Nucleus accumbens (tissue), 56 donors: Measurements from ENCODE around the gene MRPL49.
"Not testable (repeated sequence)": the region's sequence is repeated elsewhere in the genome, so short reads cannot be mapped to it uniquely, and the experiment has no call there.

ENCODE experiments used
- DNase-seq, 56 donors: peaks; one replicate each; lab custom pipeline; 2025; lab: John Stamatoyannopoulos, UW

MRPL49 gene

GRCh38 chr11:65116370-65117205 is 5.5 kb upstream of the MRPL49 start:
- DNase-seq: peak in 15 of 56 donors; percentile 15 to 57 (median 42)

DNA sequence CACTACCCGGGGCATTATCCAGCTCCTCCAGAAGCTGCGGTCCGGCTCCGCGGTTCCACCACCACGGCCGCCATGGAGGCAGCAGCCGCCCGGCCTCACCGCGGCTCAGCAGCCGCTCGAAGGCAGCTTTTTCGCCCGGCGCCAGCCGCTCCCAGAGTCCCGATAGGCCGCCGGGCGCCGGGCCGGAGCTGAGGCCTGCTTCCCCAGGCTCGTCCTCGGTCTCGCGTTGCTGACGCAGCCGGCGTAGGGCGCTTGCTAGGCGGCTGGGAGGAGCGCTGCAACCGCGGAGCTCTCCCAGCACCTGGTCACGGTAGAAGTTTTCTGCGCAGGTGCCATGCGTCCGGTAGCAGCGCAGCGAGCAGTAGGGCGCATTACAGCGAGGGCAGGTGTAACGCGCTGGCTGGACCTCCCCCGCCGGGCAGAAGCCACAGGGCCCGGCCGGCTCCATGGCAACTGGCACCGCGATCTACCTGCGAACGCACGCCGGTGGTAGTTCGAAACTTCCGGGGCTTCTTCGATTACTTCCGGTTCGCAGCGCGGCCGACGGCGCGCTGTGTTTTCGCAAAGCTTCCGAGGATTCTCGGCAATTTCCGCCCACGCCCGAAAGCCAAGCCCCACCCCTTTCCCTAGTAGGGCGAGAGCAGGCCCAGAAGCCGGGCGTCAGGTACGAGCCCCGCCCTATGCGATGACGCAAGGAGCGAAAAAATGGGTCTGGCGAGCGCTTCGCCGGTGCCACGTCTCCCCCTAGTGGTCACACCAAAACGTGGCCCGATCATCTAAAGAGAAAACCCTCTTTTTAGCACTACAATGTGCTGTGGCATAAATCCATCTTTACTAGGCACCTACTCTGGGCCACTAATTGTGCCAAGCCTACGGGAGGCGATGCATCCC is 4.7 kb upstream of the MRPL49 start, which contains the start of gene ZNHIT2:
Gene ZNHIT2 (minus strand): TSS at position 496 of the 891 bp plus-strand sequence. CDS start 48 bp downstream, at position 448.
- DNase-seq: peak; percentile 67 to 100 (median 98)

- DNase-seq: no peak
Measured at GRCh38 chr11:65118097-65118837, 3.9 kb upstream of the MRPL49 start.

DNA sequence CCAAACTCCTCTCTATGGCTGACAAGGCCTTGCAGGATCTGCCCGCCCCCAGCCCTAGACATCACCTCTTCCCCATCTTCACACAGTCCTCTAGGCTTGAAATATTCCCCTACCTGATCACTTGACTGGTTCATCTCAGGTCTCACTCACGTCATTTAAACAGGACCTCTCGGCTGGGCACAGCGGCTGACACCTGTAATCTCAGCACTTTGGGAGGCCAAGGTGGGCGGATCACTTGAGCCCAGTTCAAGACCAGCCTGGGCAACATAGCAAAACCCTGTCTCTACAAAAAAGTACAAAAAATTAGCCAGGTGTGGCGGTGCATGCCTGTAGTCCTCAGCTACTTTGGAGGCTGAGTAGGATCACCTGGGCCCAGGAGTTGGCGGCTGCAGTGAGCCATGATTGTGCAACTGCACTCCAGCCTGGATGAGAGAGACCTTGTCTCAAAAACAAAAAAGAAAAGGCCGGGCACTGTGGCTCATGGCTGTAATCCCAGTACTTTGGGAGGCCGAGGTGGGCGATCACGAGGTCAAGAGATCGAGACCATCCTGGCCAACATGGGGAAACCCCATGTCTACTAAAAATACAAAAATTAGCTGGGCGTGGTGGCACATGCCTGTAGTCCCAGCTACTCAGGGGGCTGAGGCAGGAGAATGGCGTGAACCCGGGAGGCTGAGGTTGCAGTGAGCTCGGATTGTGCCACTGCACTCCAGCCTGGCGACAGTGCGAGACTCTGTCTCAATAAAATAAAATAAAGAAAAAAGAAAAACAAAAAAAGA is 3.0 kb upstream of the MRPL49 start:
- DNase-seq: not testable (repeated sequence)

GRCh38 chr11:65119670-65119995 is 2.5 kb upstream of the MRPL49 start:
- DNase-seq: no peak

DNA sequence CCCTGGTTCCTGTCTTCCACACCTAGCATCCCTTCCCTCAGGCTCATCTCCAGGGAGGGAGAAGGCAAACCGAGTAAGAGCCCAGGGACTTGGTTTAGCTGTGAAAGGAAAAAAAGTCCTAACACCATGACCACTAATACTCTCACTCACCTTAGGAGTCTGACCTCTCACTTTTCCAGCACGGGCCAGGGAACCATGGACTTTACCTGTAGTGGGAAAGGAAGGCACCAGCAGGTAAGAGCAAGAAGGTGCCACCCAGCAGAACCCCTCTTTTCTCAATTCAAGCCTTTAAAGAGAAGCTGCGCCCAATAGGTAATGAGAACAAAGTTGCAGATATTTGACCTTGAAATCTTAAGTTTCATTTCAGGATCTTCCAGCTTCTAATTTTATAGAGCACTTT is 1.3 kb upstream of the MRPL49 start:
- no peak for DNase-seq

DNA sequence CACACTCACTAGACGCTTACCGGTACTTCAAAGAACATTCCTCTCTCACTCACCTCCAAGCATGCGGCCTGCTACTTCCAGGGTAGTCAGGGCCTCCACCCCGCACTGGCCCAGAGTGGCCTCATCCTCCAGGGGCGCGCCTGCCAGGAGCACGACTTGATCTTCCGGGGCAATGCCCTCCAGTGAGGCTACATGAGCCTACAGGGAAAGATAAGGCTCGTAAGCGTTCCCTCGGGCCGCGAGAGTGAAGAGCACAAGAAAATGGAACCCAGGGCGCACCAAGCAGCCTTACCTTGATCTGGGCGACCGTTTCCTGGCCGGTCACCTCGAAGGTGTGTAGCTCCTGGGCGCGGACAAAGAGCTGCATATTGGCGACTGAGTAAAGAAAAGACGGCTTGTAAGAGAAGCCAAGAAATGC is 665 bp upstream of the MRPL49 start:
- no peak for DNase-seq

DNA sequence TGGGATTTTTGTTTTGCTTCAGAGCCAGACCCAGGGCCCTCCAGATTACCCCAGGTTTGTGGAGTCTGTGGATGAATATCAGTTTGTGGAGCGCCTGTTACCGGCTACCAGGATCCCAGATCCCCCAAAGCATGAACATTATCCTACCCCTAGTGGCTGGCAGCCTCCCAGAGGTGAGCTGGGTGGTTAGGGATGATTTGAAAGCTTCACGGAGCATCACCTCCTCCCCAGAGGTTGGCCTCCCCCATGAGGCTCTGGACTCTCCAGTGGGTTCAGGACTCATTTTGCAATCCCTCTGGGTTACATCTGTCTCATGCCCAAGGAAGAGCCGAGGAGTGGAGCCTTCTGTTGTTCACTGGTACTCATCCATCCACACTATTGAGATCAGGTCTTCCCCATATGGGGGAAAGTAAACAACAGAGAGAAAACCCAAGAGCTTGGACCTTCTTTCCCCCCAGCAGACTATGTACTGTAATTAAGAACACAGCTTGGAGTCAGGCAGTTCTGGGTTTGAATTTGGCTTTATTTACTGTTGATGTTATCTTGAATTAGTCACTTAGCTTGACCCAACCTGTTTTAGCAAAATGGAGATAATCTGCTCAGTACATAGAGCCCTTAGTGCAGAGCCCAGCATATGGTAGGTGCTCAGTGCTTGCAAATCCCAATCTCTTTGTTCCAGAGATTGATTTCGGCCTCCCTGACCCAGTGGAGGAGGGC is 2.5 kb downstream of the MRPL49 start:
- no peak for DNase-seq

DNA sequence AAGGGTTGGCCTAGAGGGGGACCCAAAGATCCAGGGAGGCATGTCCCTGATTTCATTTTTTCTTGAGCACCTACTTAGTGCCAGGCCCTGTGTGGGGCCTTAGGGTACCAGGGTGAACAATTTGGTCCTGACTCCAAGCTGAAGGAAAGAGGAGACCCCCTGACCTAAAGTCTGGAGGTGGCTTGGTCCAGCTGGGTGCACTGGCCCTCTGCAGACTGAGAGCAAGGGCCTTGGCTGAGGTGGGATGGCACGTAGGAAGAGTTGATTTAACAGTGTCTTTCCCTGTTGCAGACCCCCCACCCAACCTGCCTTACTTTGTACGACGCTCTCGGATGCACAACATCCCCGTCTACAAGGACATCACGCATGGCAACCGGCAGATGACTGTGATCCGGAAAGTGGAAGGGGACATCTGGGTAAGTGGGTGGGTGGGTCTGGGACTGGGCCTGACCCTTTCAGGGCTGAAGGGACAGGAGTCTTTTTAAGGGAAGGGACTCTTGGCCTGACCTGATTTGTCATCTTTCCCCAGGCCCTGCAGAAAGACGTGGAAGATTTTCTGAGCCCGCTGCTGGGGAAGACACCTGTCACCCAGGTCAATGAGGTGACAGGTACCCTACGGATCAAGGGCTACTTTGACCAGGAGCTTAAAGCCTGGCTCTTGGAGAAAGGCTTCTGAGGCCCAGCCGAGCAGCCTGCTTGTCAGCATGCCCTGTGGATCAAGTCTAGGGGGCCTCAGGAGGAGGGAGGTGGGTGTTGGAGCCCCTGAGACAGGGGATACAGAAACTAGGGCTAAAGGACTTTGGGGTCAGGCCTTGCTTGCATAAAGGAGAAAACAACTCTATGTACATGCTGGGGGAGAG is 3.3 kb downstream of the MRPL49 start:
- DNase-seq: no peak

DNA sequence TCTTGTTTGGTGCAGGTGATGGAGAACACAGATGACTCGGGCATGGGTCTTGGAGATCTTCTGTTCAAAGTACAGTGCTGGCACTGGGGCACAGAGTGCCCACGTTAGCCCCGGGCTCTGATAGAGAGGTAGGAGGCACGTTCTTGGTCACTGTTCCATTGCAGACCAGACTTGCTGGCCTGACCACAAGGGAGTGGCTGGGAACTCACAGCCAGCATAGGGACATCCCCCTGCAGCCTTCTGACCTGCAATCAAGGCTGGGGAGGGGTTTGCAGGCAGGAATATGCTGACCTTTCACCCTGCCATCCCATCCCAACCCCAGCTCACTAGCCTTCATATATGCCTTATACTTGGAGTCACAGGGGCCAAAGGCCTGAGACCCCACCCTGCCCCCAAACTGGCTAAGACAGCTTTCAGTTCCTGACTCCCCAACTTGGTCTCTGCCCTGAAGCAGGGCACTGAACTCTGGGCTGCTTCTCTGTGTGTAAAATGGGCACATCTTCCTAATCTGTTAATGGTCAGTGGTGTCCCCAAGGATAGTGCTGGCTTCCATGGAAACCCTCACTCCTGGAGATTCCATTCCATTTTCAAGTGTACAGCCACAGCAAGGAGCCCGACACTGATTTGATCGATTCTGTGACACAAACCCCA is 4.6 kb downstream of the MRPL49 start:
- no peak for DNase-seq

- DNase-seq: no peak
Measured at GRCh38 chr11:65127473-65128181, 5.5 kb downstream of the MRPL49 start.

DNA sequence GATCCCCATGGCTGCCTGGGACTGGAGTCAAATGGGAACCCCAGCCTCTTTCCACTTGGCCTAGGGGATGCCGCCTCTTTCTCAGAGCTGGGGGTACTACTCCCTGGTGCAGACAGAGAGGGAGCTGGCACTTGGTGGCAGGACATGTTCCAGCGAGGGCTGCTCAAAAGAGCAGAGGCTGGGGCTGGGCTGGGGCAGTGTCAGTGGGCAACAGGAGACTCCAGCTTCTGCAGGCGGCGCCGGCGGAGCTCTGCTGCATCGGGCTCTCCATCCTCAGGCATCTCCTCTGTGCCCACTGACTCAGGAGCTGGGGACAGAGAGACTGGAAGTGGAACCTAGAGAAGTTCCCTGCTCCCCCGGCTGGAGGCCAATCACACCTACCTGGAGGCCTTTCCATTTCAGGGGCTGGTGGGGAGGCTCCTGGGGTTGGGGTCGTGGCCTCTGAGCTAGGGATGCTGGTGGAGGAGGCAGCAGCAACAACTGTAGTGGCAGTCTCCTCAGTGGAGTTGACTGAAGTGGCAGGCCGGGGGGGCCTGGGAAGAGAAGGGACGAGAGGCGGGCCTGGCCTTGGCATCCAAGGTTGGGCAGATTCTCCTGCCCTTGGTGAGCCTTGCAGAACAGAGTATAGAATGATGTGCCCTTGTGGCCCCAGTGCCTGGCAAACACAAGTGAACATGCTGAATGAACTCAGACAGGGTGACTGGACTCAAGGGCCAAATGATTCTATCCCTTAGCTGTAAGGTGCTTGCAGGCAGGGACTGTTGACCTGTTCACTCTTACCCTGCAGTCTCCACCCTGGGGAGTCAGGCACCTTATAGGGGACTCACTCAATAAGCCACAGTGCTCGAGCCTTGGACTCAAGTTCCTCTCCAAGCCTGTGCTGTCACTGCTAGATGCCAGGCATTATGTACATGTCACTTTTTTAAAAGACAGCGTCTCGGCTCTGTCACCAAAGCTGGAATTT is 6.3 kb downstream of the MRPL49 start:
- no peak for DNase-seq

- no peak for DNase-seq
Measured at GRCh38 chr11:65129649-65130441, 7.7 kb downstream of the MRPL49 start.

DNA sequence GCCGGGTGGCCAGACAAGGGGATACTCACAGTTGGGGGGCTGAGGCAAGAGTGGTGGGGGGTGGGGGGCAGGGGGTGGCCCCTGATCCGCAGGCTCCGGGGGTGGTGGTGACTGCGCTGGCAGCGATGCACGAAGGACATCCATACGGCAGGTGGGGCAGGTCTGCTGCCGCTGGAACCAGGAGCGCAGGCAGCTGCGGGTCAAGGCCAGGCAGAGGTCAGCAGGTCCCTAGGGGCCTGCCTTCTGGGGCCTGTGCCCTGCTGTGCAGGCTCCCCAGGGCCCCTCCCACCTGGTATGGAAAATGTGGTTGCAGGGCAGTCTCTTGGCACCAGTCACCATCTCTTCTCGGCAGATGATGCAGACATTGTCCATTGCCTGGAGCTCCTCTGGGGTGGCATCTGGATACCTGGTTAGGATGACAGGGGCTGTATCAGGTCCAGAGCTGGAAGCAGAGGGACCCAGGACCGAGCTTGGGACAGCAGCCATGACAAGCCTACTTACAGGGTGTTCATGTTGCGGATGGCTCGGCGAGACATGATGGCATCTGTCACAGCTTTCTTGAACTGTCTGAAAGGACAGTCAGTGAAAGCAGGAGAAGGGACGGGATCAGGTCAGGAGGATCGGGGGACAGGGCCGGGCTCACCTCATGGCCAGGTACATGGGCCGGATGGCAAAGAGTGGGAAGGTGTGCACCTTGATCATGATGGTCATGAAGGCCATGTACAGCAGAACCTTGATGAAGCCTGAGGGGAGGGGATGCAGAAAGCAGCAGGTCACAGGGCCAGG is 8.7 kb downstream of the MRPL49 start:
- DNase-seq: no peak
